ENCODE data around the gene MS4A7. TPM values are rescaled to one million over a fixed set of nuclear protein-coding genes. Genes with fewer than 3 reads are reported as not detected.

MS4A7 gene
- total and polyA plus RNA-seq, 2 of the 4 experiments (the other 2 are of a cell fraction), result not detected

- in situ Hi-C loops (cut with MboI; ENCODE audit: low sequenced_read_pairs), result no loop called here
- intact Hi-C loops (cut with micrococcal nuclease), result no loop called here
Observed at GRCh38 chr11:60360621-60361020, 17.7 kb upstream of the MS4A7 start.

More at GRCh38 chr11:60360621-60361020, 17.7 kb upstream of the MS4A7 start:
- no peak overlapping the region for H3K9ac ChIP-seq (ENCODE audit: low read depth, low read length)
- no peaks in the 10 kb centered on the region for H3K27me3 ChIP-seq (ENCODE audit: control insufficient read depth, insufficient read depth, low read length)
- no peaks in the 10 kb centered on the region for H3K4me1 ChIP-seq (ENCODE audit: control insufficient read depth, insufficient read depth, low read length)
- H3K9me3 ChIP-seq (ENCODE audit: control insufficient read depth, insufficient read depth, low read length), result peaks cover 5% of the 10 kb centered on the region
- DNase-seq, result no peak
- H3K4ac ChIP-seq (ENCODE audit: low read depth, low read length), result no peak overlapping the region
- H3K56ac ChIP-seq (ENCODE audit: extremely low read depth, insufficient read depth, low read length), result no peak overlapping the region
- no peak overlapping the region for H2BK120ac ChIP-seq (ENCODE audit: low read depth, low read length)
- H4K91ac ChIP-seq (ENCODE audit: insufficient read depth, low read depth, low read length), result no peak overlapping the region
- H3K27ac ChIP-seq (ENCODE audit: insufficient read depth, low read length), result no peak overlapping the region
- H2BK15ac ChIP-seq (ENCODE audit: low read depth, low read length), result no peak overlapping the region
- no peak overlapping the region for H4K5ac ChIP-seq (ENCODE audit: low read depth, low read length)
- H3K79me1 ChIP-seq (ENCODE audit: low read depth in 1 of 2, low read length in 2 of 2), result no peaks in the 10 kb centered on the region
- dilution Hi-C loops (cut with HindIII; ENCODE audit: low sequenced_read_pairs, unreplicated experiment), result no loop called here
- WGBS, 2 experiments (ENCODE audit: extremely low coverage in 2 of 2, insufficient read length in 1 of 2), result 100% methylated on average over 1 of the region's 4 CpGs; no CpG with 5 or more reads in 1 of the 2 experiments
- H2AK9ac ChIP-seq (replicated peaks; ENCODE audit: low read depth, low read length, poor library complexity), result no peak overlapping the region
- no peak overlapping the region for H3K14ac ChIP-seq (replicated peaks; ENCODE audit: low read depth, low read length)
- no peaks in the 10 kb centered on the region for H4K20me1 ChIP-seq (ENCODE audit: insufficient read depth, low read length)
- no peak overlapping the region for H2BK5ac ChIP-seq (ENCODE audit: low read depth, low read length, poor library complexity, severe bottlenecking)
- H2AFZ ChIP-seq (replicated peaks; ENCODE audit: low read length, poor library complexity), result no peak overlapping the region
- no peak overlapping the region for H3K18ac ChIP-seq (ENCODE audit: low read depth, low read length)
- ATAC-seq (ENCODE audit: low read depth), result no peak
- no peak for TF ChIP-seq BHLHE40 (IDR thresholded peaks at IDR 0.05; ENCODE audit: low read depth, low read length)
- no peak for TF ChIP-seq RAD21 (IDR thresholded peaks at IDR 0.05; ENCODE audit: low read length)
- no peak for TF ChIP-seq CHD1 (IDR thresholded peaks at IDR 0.05; ENCODE audit: low read depth, low read length)
- TF ChIP-seq CEBPB (IDR thresholded peaks at IDR 0.05; ENCODE audit: low read depth, low read length), result no peak
- no peak for TF ChIP-seq MAZ (IDR thresholded peaks at IDR 0.05; ENCODE audit: borderline replicate concordance, low read depth, low read length)
- BruUV-seq (replicated peaks), result no TSS peak
- ChIA-PET POLR2A (ENCODE audit: unreplicated experiment) (no interaction called here), CTCF (no interaction called here)
- no peak overlapping the region for H3K4me3 ChIP-seq (ENCODE audit: insufficient read depth, low read depth, low read length)
- no peak overlapping the region for H3K23ac ChIP-seq (ENCODE audit: low read depth, low read length)
- no peak overlapping the region for H4K8ac ChIP-seq (ENCODE audit: low read depth in 2 of 2, low read length in 2 of 2)
- H3K4me2 ChIP-seq (ENCODE audit: low read depth, low read length), result no peak overlapping the region
- no peaks in the 10 kb centered on the region for H3K9me1 ChIP-seq (ENCODE audit: insufficient read depth, low read length)
- no peaks in the 10 kb centered on the region for H3K36me3 ChIP-seq (ENCODE audit: control insufficient read depth, insufficient read depth, low read length)
- H2BK20ac ChIP-seq (ENCODE audit: low read depth, low read length), result no peak overlapping the region
- no peak overlapping the region for H2AK5ac ChIP-seq (ENCODE audit: low read depth, low read length)
